Measurements from ENCODE around the gene CRKL.

- TF ChIP-seq CTCF (conservative IDR thresholded peaks at IDR 0.05) (no peak), EZH2 (IDR thresholded peaks at IDR 0.05; ENCODE audit: low read depth) (no peak)
Observed at GRCh38 chr22:20977019-20977418, 59.8 kb downstream of the CRKL start.

All from PC-9 (cell line).